Activated naive CD4-positive, alpha-beta T cell treated with anti-CD3 and anti-CD28 coated beads for 36 hours (primary cell): ENCODE measurements around the gene ZNF830. TPM values are rescaled to one million over a fixed set of nuclear protein-coding genes. Genes with fewer than 3 reads are reported as not detected.
"Not testable (repeated sequence)": the region's sequence is repeated elsewhere in the genome, so short reads cannot be mapped to it uniquely, and the experiment has no call there.

Experiments
- CTCF ChIA-PET: fragments of 350-600 bp; sonication (Branson Sonifier 250); formaldehyde crosslinking; loops from one replicate; lab custom pipeline; 2021; ENCODE audit warnings: antibody characterized with exemption; lab: Charles Lee
- DNase-seq: peaks from one replicate; pipeline ENCODE4 v3.0.0-alpha.2; 2020
- H3K27ac Mint-ChIP-seq: one replicate; pipeline ENCODE4 v1.8.0; 2021; ENCODE audit warnings: mild to moderate bottlenecking, mixed read lengths
- H3K27me3 Mint-ChIP-seq: one replicate; pipeline ENCODE4 v1.8.0; 2021; ENCODE audit warnings: low read depth, mixed read lengths
- H3K36me3 Mint-ChIP-seq: one replicate; pipeline ENCODE4 v1.8.0; 2021; ENCODE audit warnings: low read depth, mixed read lengths
- H3K4me1 Mint-ChIP-seq: one replicate; pipeline ENCODE4 v1.8.0; 2021; ENCODE audit warnings: low read depth, mixed read lengths
- H3K4me3 Mint-ChIP-seq: one replicate; pipeline ENCODE4 v1.8.0; 2021; ENCODE audit warnings: mild to moderate bottlenecking, moderate library complexity, mixed read lengths
- H3K9me3 Mint-ChIP-seq: one replicate; pipeline ENCODE4 v1.8.0; 2021; ENCODE audit warnings: mixed read lengths
- intact Hi-C: fragments of 100-400 bp; cut with micrococcal nuclease; formaldehyde crosslinking; loops from one replicate; pipeline ENCODE4 v1.15.1; 2023
- total RNA-seq, 2 experiments: library from RNA; stranded (reverse); gene quantifications; one replicate each; pipeline ENCODE4 v1.2.3, GENCODE V29; 2021

The ZNF830 gene
- total RNA-seq, 2 experiments from 2014 or later, result 17.6 to 18.7 TPM

GRCh38 chr17:34996422-34997285 is 35.3 kb downstream of the ZNF830 start:
- H3K4me1 Mint-ChIP-seq, result peaks cover 6% of the 10 kb centered on the region
- H3K36me3 Mint-ChIP-seq, result peaks cover 30% of the 10 kb centered on the region
- H3K27ac Mint-ChIP-seq, result no peak overlapping the region
- no peak for DNase-seq
- H3K27me3 Mint-ChIP-seq, result no peaks in the 10 kb centered on the region
- no peak overlapping the region for H3K4me3 Mint-ChIP-seq
- H3K9me3 Mint-ChIP-seq, result no peaks in the 10 kb centered on the region
- CTCF ChIA-PET, result interaction anchor here (1.0 to 7.2 kb wide), 3 partner anchors 26 to 123 kb away, joined by 3 to 62 read pairs (median 25); partner anchors contain the start of genes FNDC8 and RAD51D
- intact Hi-C loops, result loop anchor here (10.0 kb wide), 1 partner anchor 538 kb away; the partner anchor contains the start of gene SLFN12L

- Mint-ChIP-seq H3K27me3 (no peaks in the 10 kb centered on the region), H3K9me3 (no peaks in the 10 kb centered on the region), H3K27ac (no peak overlapping the region), H3K36me3 (peaks cover 28% of the 10 kb centered on the region), H3K4me3 (no peak overlapping the region), H3K4me1 (peaks cover 6% of the 10 kb centered on the region)
- DNase-seq, result no peak
- CTCF ChIA-PET, result interaction anchor here (1.0 to 7.2 kb wide), 3 partner anchors 25 to 122 kb away, joined by 3 to 62 read pairs (median 25); partner anchors contain the start of genes FNDC8 and RAD51D
- intact Hi-C loops, result loop anchor here (10.0 kb wide), 1 partner anchor 537 kb away; the partner anchor contains the start of gene SLFN12L
Observed at GRCh38 chr17:34997355-34997862, 36.1 kb downstream of the ZNF830 start.

- Mint-ChIP-seq H3K4me3 (no peak overlapping the region), H3K9me3 (no peaks in the 10 kb centered on the region), H3K27ac (peak overlapping the region; percentile 83), H3K36me3 (peaks cover 31% of the 10 kb centered on the region), H3K27me3 (no peaks in the 10 kb centered on the region), H3K4me1 (peaks cover 6% of the 10 kb centered on the region)
- peak; percentile 88 for DNase-seq
- CTCF ChIA-PET, result interaction anchor here (0.9 to 7.2 kb wide), 6 partner anchors 37 to 131 kb away, joined by 3 to 62 read pairs (median 4); partner anchors contain the start of genes FNDC8, RAD51D and RFFL
- intact Hi-C loops, result loop anchor here (1.0 to 10.0 kb wide), 5 partner anchors 25 to 749 kb away; partner anchors contain the start of genes RAD51D and SLFN12L
Observed at GRCh38 chr17:34998205-34998604, 36.9 kb downstream of the ZNF830 start.

GRCh38 chr17:34999456-34999855 is 38.1 kb downstream of the ZNF830 start:
- no peak overlapping the region for H3K27ac Mint-ChIP-seq
- H3K27me3 Mint-ChIP-seq, result no peaks in the 10 kb centered on the region
- peaks cover 27% of the 10 kb centered on the region for H3K36me3 Mint-ChIP-seq
- no peaks in the 10 kb centered on the region for H3K9me3 Mint-ChIP-seq
- peaks cover 6% of the 10 kb centered on the region for H3K4me1 Mint-ChIP-seq
- CTCF ChIA-PET, result interaction anchor here (1.3 to 7.2 kb wide), 5 partner anchors 8 to 120 kb away, joined by 4 to 62 read pairs (median 5); partner anchors contain the start of genes FNDC8, RAD51D and RFFL
- intact Hi-C loops, result loop anchor here (10.0 kb wide), 1 partner anchor 535 kb away; the partner anchor contains the start of gene SLFN12L
- no peak for DNase-seq
- H3K4me3 Mint-ChIP-seq, result no peak overlapping the region

- CTCF ChIA-PET, result interaction anchor here (0.6 to 7.2 kb wide), 4 partner anchors 10 to 119 kb away, joined by 3 to 62 read pairs (median 14); partner anchors contain the start of genes FNDC8 and RAD51D
Observed at GRCh38 chr17:35000965-35001364, 39.6 kb downstream of the ZNF830 start.

GRCh38 chr17:35001549-35001948 is 40.2 kb downstream of the ZNF830 start:
- no peak for DNase-seq

More at GRCh38 chr17:35000965-35001364, 39.6 kb downstream of the ZNF830 start:
- intact Hi-C loops, H3K4me1 Mint-ChIP-seq, H3K4me3 Mint-ChIP-seq, H3K9me3 Mint-ChIP-seq, DNase-seq, H3K27ac Mint-ChIP-seq, H3K27me3 Mint-ChIP-seq: not testable (repeated sequence)
- peaks cover 23% of the 10 kb centered on the region for H3K36me3 Mint-ChIP-seq

GRCh38 chr17:35002876-35003551 is 41.7 kb downstream of the ZNF830 start:
- H3K27ac Mint-ChIP-seq, result no peak overlapping the region
- no peaks in the 10 kb centered on the region for H3K27me3 Mint-ChIP-seq
- CTCF ChIA-PET, result interaction anchor here (0.9 to 2.0 kb wide), 3 partner anchors 12 to 87 kb away, joined by 3 to 7 read pairs (median 3); no protein-coding TSS in a partner anchor
- no peaks in the 10 kb centered on the region for H3K9me3 Mint-ChIP-seq
- intact Hi-C loops, result no loop called here
- no peak for DNase-seq
- no peak overlapping the region for H3K4me3 Mint-ChIP-seq
- peaks cover 24% of the 10 kb centered on the region for H3K36me3 Mint-ChIP-seq
- peaks cover 4% of the 10 kb centered on the region for H3K4me1 Mint-ChIP-seq

More at GRCh38 chr17:35001549-35001948, 40.2 kb downstream of the ZNF830 start:
- intact Hi-C loops, result no loop called here
- CTCF ChIA-PET, result interaction anchor here (2.0 kb wide), 1 partner anchor 89 kb away, joined by 7 read pairs; no protein-coding TSS in a partner anchor
- Mint-ChIP-seq H3K4me1 (peaks cover 6% of the 10 kb centered on the region), H3K36me3 (peaks cover 23% of the 10 kb centered on the region), H3K27me3 (no peaks in the 10 kb centered on the region), H3K27ac (no peak overlapping the region), H3K4me3 (no peak overlapping the region), H3K9me3 (no peaks in the 10 kb centered on the region)

- no peak overlapping the region for H3K27ac Mint-ChIP-seq
- intact Hi-C loops, result no loop called here
- no peaks in the 10 kb centered on the region for H3K4me1 Mint-ChIP-seq
- no peaks in the 10 kb centered on the region for H3K9me3 Mint-ChIP-seq
- no peak for DNase-seq
- H3K36me3 Mint-ChIP-seq, result peaks cover 19% of the 10 kb centered on the region
- no peak overlapping the region for H3K4me3 Mint-ChIP-seq
- CTCF ChIA-PET, result interaction anchor here (0.5 to 2.0 kb wide), 3 partner anchors 19 to 108 kb away, joined by 3 to 7 read pairs (median 3); no protein-coding TSS in a partner anchor
- H3K27me3 Mint-ChIP-seq, result no peaks in the 10 kb centered on the region
Observed at GRCh38 chr17:35003778-35004177, 42.4 kb downstream of the ZNF830 start.

- Mint-ChIP-seq H3K4me3 (no peak overlapping the region), H3K27me3 (no peaks in the 10 kb centered on the region), H3K9me3 (no peaks in the 10 kb centered on the region), H3K4me1 (no peaks in the 10 kb centered on the region), H3K27ac (no peak overlapping the region), H3K36me3 (peaks cover 19% of the 10 kb centered on the region)
- intact Hi-C loops, result no loop called here
- CTCF ChIA-PET, result no interaction called here
- DNase-seq, result no peak
Observed at GRCh38 chr17:35006345-35006744, 45.0 kb downstream of the ZNF830 start.

GRCh38 chr17:35006961-35007360 is 45.6 kb downstream of the ZNF830 start:
- no peak for DNase-seq
- Mint-ChIP-seq H3K27ac (no peak overlapping the region), H3K27me3 (no peaks in the 10 kb centered on the region), H3K4me1 (no peaks in the 10 kb centered on the region), H3K4me3 (no peak overlapping the region), H3K36me3 (peaks cover 19% of the 10 kb centered on the region), H3K9me3 (no peaks in the 10 kb centered on the region)
- intact Hi-C loops, result no loop called here
- CTCF ChIA-PET, result no interaction called here

- CTCF ChIA-PET, result interaction anchor here (0.6 to 1.1 kb wide), 4 partner anchors 13 to 590 kb away, joined by 3 read pairs; no protein-coding TSS in a partner anchor
- no peaks in the 10 kb centered on the region for H3K4me1 Mint-ChIP-seq
- intact Hi-C loops, result no loop called here
- no peaks in the 10 kb centered on the region for H3K27me3 Mint-ChIP-seq
- H3K4me3 Mint-ChIP-seq, result no peak overlapping the region
- H3K27ac Mint-ChIP-seq, result peak overlapping the region; percentile 12
- H3K9me3 Mint-ChIP-seq, result no peaks in the 10 kb centered on the region
- H3K36me3 Mint-ChIP-seq, result peaks cover 12% of the 10 kb centered on the region
- no peak for DNase-seq
Observed at GRCh38 chr17:35010093-35010492, 48.8 kb downstream of the ZNF830 start.
